Esophagus squamous epithelium (tissue), 5 donors: ENCODE results near the gene SH2D3A. TPM values are rescaled to one million over a fixed set of nuclear protein-coding genes. Genes with fewer than 3 reads are reported as not detected.
"Not testable (repeated sequence)": the region's sequence is repeated elsewhere in the genome, so short reads cannot be mapped to it uniquely, and the experiment has no call there.

Experiments
- DNase-seq: peaks from one replicate; lab custom pipeline; 2025; lab: John Stamatoyannopoulos, UW
- H3K27ac ChIP-seq, 4 donors: fragments of 200-600 bp; sonication (generic); one replicate each; pipeline ENCODE4 v1.5.1; 2016 to 2019; ENCODE audit warnings: mild to moderate bottlenecking in 1 of 4
- H3K27me3 ChIP-seq, 4 donors: fragments of 200-600 bp; sonication (generic); 1 replicate in 3 of 4; 2 replicates in 1 of 4; pipeline versions ENCODE4 v1.5.1 to v1.6.0; 2017 to 2021; ENCODE audit warnings: antibody characterized with exemption in 1 of 4
- H3K36me3 ChIP-seq, 3 donors: fragments of 200-600 bp; sonication (generic); one replicate each; pipeline ENCODE4 v1.5.1; 2016 to 2019
- H3K4me1 ChIP-seq, 3 donors: fragments of 200-600 bp; sonication (generic); one replicate each; pipeline ENCODE4 v1.5.1; 2017 to 2019
- H3K4me3 ChIP-seq, 4 donors: fragments of 200-600 bp; sonication (generic); 1 replicate in 3 of 4; 2 replicates in 1 of 4; pipeline ENCODE4 v1.5.1; 2016 to 2019; ENCODE audit warnings: mild to moderate bottlenecking in 2 of 4, moderate library complexity in 1 of 4
- H3K9me3 ChIP-seq, 3 donors: fragments of 200-600 bp; sonication (generic); one replicate each; pipeline ENCODE4 v1.5.1; 2016 to 2019
- CTCF ChIP-seq, 6 experiments: fragments of 450-650 bp in 4 of 6; fragments of 200-600 bp in 2 of 6; sonication (generic) in 2 of 6; IDR thresholded peaks; one replicate each; pipeline ENCODE4 v1.5.1; 2016 to 2019; ENCODE audit warnings: antibody characterized with exemption in 6 of 6, mild to moderate bottlenecking in 4 of 6, moderate library complexity in 4 of 6
- POLR2A ChIP-seq, 4 donors: fragments of 450-650 bp; IDR thresholded peaks; one replicate each; pipeline ENCODE4 v1.6.1; 2017; ENCODE audit warnings: antibody characterized with exemption in 4 of 4, mild to moderate bottlenecking in 4 of 4, moderate library complexity in 3 of 4
- WGBS, 2 donors: methylation state at CpG; one replicate each; pipeline ENCODE4 v1.1.5; 2018; 5-methylcytosine and 5-hydroxymethylcytosine counted together
- intact Hi-C: fragments of 100-400 bp; cut with DNase I; formaldehyde crosslinking; loops from one replicate; pipeline ENCODE4 v1.15.0; 2022
- total RNA-seq, 4 donors: library from RNA; depleted of rRNA; stranded (reverse); fragments of >200 nt; gene quantifications; one replicate each; pipeline ENCODE4 v1.1.0, GENCODE V29; 2016
- donor health status: DM: yes; HTN: yes; CAD: no.

Gene SH2D3A
- total RNA-seq, 4 donors from 2014 or later, result 17.3 to 52.1 (median 40.6) TPM

- 62 to 77% methylated on average over 3 to 5 of the region's 10 CpGs for WGBS, 2 donors
- no peaks in the 10 kb centered on the region for H3K9me3 ChIP-seq
- DNase-seq, result no peak
- H3K27me3 ChIP-seq, result peaks cover 0 to 65% (median 0%) of the 10 kb centered on the region in 4 donors
- intact Hi-C loops, result no loop called here
- no peaks in the 10 kb centered on the region for H3K4me1 ChIP-seq
- H3K36me3 ChIP-seq, result peaks cover 0 to 6% (median 0%) of the 10 kb centered on the region in 3 donors
- TF ChIP-seq CTCF (IDR thresholded peaks at IDR 0.05), result no peak
- no peak for TF ChIP-seq POLR2A (IDR thresholded peaks at IDR 0.05)
- H3K27ac ChIP-seq, result no peak overlapping the region
- no peak overlapping the region for H3K4me3 ChIP-seq
Measured at GRCh38 chr19:6711605-6712004, 55.6 kb downstream of the SH2D3A start.

- H3K9me3 ChIP-seq, result no peaks in the 10 kb centered on the region
- intact Hi-C loops, result no loop called here
- no peak for DNase-seq
- peaks cover 0 to 63% (median 0%) of the 10 kb centered on the region in 4 donors for H3K27me3 ChIP-seq
- H3K36me3 ChIP-seq, result peaks cover 0 to 6% (median 0%) of the 10 kb centered on the region in 3 donors
- H3K27ac ChIP-seq, result no peak overlapping the region
- no peak for TF ChIP-seq CTCF (IDR thresholded peaks at IDR 0.05)
- no peak for TF ChIP-seq POLR2A (IDR thresholded peaks at IDR 0.05)
- 56 to 73% methylated on average over 5 to 9 of the region's 9 CpGs for WGBS, 2 donors
- peaks cover 0 to 6% (median 0%) of the 10 kb centered on the region in 3 donors for H3K4me1 ChIP-seq
- no peak overlapping the region for H3K4me3 ChIP-seq
Measured at GRCh38 chr19:6711078-6711361, 56.2 kb downstream of the SH2D3A start.

GRCh38 chr19:6710273-6711077 lies 56.8 kb downstream of the SH2D3A start:
- intact Hi-C loops, result no loop called here
- no peak for TF ChIP-seq POLR2A (IDR thresholded peaks at IDR 0.05)
- peak in 1 of 6 experiments; percentile 9 for TF ChIP-seq CTCF (IDR thresholded peaks at IDR 0.05)
- DNase-seq, result no peak

GRCh38 chr19:6709549-6709948 lies 57.7 kb downstream of the SH2D3A start:
- Histone ChIP-seq H3K27ac (no peak overlapping the region), H3K36me3 (peaks cover 0 to 6% (median 0%) of the 10 kb centered on the region in 3 donors), H3K27me3 (peaks cover 0 to 63% (median 0%) of the 10 kb centered on the region in 4 donors), H3K9me3 (no peaks in the 10 kb centered on the region), H3K4me1 (peaks cover 0 to 6% (median 0%) of the 10 kb centered on the region in 3 donors), H3K4me3 (no peak overlapping the region)
- DNase-seq, result no peak
- 41 to 73% methylated on average over 6 to 10 of the region's 14 CpGs for WGBS, 2 donors
- intact Hi-C loops, result no loop called here
- TF ChIP-seq CTCF (IDR thresholded peaks at IDR 0.05) (no peak), POLR2A (IDR thresholded peaks at IDR 0.05) (no peak)

More at GRCh38 chr19:6710273-6711077, 56.8 kb downstream of the SH2D3A start:
- Histone ChIP-seq H3K27me3 (peaks cover 0 to 63% (median 0%) of the 10 kb centered on the region in 4 donors), H3K36me3 (peaks cover 0 to 6% (median 0%) of the 10 kb centered on the region in 3 donors), H3K27ac (no peak overlapping the region), H3K4me1 (peaks cover 0 to 6% (median 0%) of the 10 kb centered on the region in 3 donors), H3K4me3 (no peak overlapping the region), H3K9me3 (no peaks in the 10 kb centered on the region)
- WGBS, 2 donors, result 25 to 29% methylated on average over 30 of the region's 30 CpGs

GRCh38 chr19:6708913-6709312 lies 58.3 kb downstream of the SH2D3A start:
- H3K27ac ChIP-seq, H3K4me3 ChIP-seq, H3K4me1 ChIP-seq, H3K36me3 ChIP-seq, H3K9me3 ChIP-seq, DNase-seq, intact Hi-C loops: not testable (repeated sequence)
- H3K27me3 ChIP-seq, result peaks cover 0 to 57% (median 0%) of the 10 kb centered on the region in 4 donors
- 82 to 89% methylated on average over 6 to 7 of the region's 12 CpGs for WGBS, 2 donors
